K562 (cell line): ENCODE data around the gene CUL5.

Experiments used
- CBX1 ChIP-seq: sonication (generic); IDR thresholded peaks from 2 replicates; pipeline ENCODE4 v1.6.1; 2016; ENCODE audit warnings: antibody characterized with exemption, low read depth, mild to moderate bottlenecking
- CTCF ChIP-seq, 3 experiments: IDR thresholded peaks in 2 of 3; conservative IDR thresholded peaks in 1 of 3; 2 replicates each; pipeline ENCODE4 v1.5.1; 2011 to 2012; ENCODE audit warnings: low read length in 3 of 3, mild to moderate bottlenecking in 3 of 3, control low read depth in 2 of 3, improper control_type of control experiment in 1 of 3, inconsistent platforms in 1 of 3, low read depth in 1 of 3, mixed read lengths in 1 of 3, moderate library complexity in 1 of 3; ENCODE audit not compliant: insufficient read depth in 2 of 3
- EP300 ChIP-seq: IDR thresholded peaks from 2 replicates; pipeline ENCODE4 v1.6.1; 2012; ENCODE audit warnings: low read length, improper control_type of control experiment
- ETV6 ChIP-seq, 3 experiments: fragments of 150-350 bp in 1 of 3; sonication (generic) in 1 of 3; formaldehyde crosslinking in 1 of 3; IDR thresholded peaks; 2 replicates each; pipeline versions ENCODE4 v1.6.1 to v1.8.0; 2014 to 2022; ENCODE audit warnings: borderline replicate concordance in 2 of 3, low read depth in 2 of 3, antibody characterized with exemption in 1 of 3, low read length in 1 of 3, mild to moderate bottlenecking in 1 of 3, missing genetic modification reagents in 1 of 3
- KLF1 ChIP-seq: fragments of 450-650 bp; IDR thresholded peaks from 2 replicates; pipeline ENCODE4 v1.6.1; 2016; ENCODE audit warnings: missing genetic modification characterization, missing compliant biosample characterization
- MAFK ChIP-seq: IDR thresholded peaks from 2 replicates; pipeline ENCODE4 v1.6.1; 2011; ENCODE audit warnings: low read length, improper control_type of control experiment
- MAX ChIP-seq: sonication (generic); formaldehyde crosslinking; IDR thresholded peaks from 2 replicates; pipeline ENCODE4 v1.9.0; 2022; ENCODE audit warnings: mild to moderate bottlenecking, missing genetic modification reagents
- MAZ ChIP-seq, 2 experiments: fragments of 450-650 bp in 1 of 2; sonication (generic) in 1 of 2; formaldehyde crosslinking; IDR thresholded peaks in 1 of 2; conservative IDR thresholded peaks in 1 of 2; 2 replicates each; pipeline versions ENCODE4 v1.4.0 to v1.5.0; 2020; ENCODE audit warnings: mild to moderate bottlenecking in 1 of 2, missing genetic modification reagents in 1 of 2
- NONO ChIP-seq, 2 experiments: fragments of 200-400 bp in 1 of 2; fragments of 450-650 bp in 1 of 2; formaldehyde crosslinking in 1 of 2; IDR thresholded peaks; 2 replicates each; pipeline ENCODE4 v1.6.1; 2017; ENCODE audit warnings: low read depth in 2 of 2, mild to moderate bottlenecking in 2 of 2, moderate library complexity in 2 of 2, low read length in 1 of 2
- POLR2AphosphoS2 ChIP-seq: IDR thresholded peaks from 2 replicates; pipeline ENCODE4 v1.6.1; 2012; ENCODE audit warnings: low read length, improper control_type of control experiment
- SMAD4 ChIP-seq: fragments of 250-450 bp; sonication (Bioruptor Pico); conservative IDR thresholded peaks from 2 replicates; pipeline ENCODE4 v1.8.0; 2021; ENCODE audit warnings: inconsistent platforms, mild to moderate bottlenecking, moderate library complexity
- ZBTB7A ChIP-seq: IDR thresholded peaks from 2 replicates; pipeline ENCODE4 v1.6.1; 2011; ENCODE audit warnings: low read depth, mild to moderate bottlenecking, low read length, moderate library complexity, borderline replicate concordance; ENCODE audit not compliant: control insufficient read depth
- ZNF140 ChIP-seq: fragments of 250-450 bp; sonication (Bioruptor Pico); IDR thresholded peaks from 2 replicates; pipeline ENCODE4 v1.8.0; 2021; ENCODE audit warnings: moderate library complexity, mild to moderate bottlenecking, inconsistent platforms
- ZNF445 ChIP-seq: fragments of 250-450 bp; sonication (Bioruptor Pico); IDR thresholded peaks from 2 replicates; pipeline ENCODE4 v1.4.0; 2020; ENCODE audit warnings: low read depth, mild to moderate bottlenecking, moderate library complexity

GRCh38 chr11:108007819-108008218, 879 bp upstream of the CUL5 start:
- TF ChIP-seq EP300 (no peak), ETV6 (IDR thresholded peaks at IDR 0.05; ENCODE audit: borderline replicate concordance in 1 of 2, low read depth in 2 of 2, low read length in 1 of 2) (no peak), ETV6 (CRISPR knock-in tag; IDR thresholded peaks at IDR 0.05; ENCODE audit: borderline replicate concordance) (no peak), SMAD4 (no peak), ZBTB7A (no peak), MAZ (CRISPR knock-in tag; conservative IDR thresholded peaks at IDR 0.05 in 1 of 2, IDR thresholded peaks at IDR 0.05 in 1 of 2) (no peak), MAX (CRISPR knock-in tag) (no peak), MAFK (no peak), POLR2AphosphoS2 (no peak), KLF1 (tag) (no peak), ZNF140 (no peak), NONO (IDR thresholded peaks at IDR 0.05; ENCODE audit: low read depth in 2 of 2, low read length in 1 of 2) (no peak), CBX1 (no peak), ZNF445 (no peak), CTCF (IDR thresholded peaks at IDR 0.05 in 2 of 3, conservative IDR thresholded peaks at IDR 0.05 in 1 of 3; ENCODE audit: insufficient read depth in 2 of 3, low read depth in 1 of 3, low read length in 3 of 3) (no peak)
